HCT116 (cell line): ENCODE results near the gene ACCSL.

Experiments
- CTCF ChIP-seq, 3 experiments: fragments of 200-600 bp in 1 of 3; sonication (generic) in 1 of 3; IDR thresholded peaks in 2 of 3; conservative IDR thresholded peaks in 1 of 3; 2 replicates each; pipeline ENCODE4 v1.5.1; 2012 to 2017; ENCODE audit warnings: low read depth in 2 of 3, low read length in 2 of 3, antibody characterized with exemption in 1 of 3, borderline replicate concordance in 1 of 3, control low read depth in 1 of 3, mild to moderate bottlenecking in 1 of 3, mixed read lengths in 1 of 3, mixed run types in 1 of 3, moderate library complexity in 1 of 3; ENCODE audit not compliant: insufficient read depth in 1 of 3
- POLR2AphosphoS5 ChIP-seq: IDR thresholded peaks from 2 replicates; pipeline ENCODE4 v1.6.1; 2011; ENCODE audit warnings: mild to moderate bottlenecking, low read depth, low read length, moderate library complexity
- RAD21 ChIP-seq: IDR thresholded peaks from 2 replicates; pipeline ENCODE4 v1.6.1; 2012; ENCODE audit warnings: low read depth, mild to moderate bottlenecking

GRCh38 chr11:44024977-44025376, 22.8 kb upstream of the ACCSL start:
- TF ChIP-seq CTCF (IDR thresholded peaks at IDR 0.05 in 2 of 3, conservative IDR thresholded peaks at IDR 0.05 in 1 of 3; ENCODE audit: borderline replicate concordance in 1 of 3, insufficient read depth in 1 of 3, low read depth in 2 of 3, low read length in 2 of 3) (no peak), RAD21 (no peak), POLR2AphosphoS5 (no peak)
